GM18498 (cell line): ENCODE results near the gene CAV2.

Experiments used
- ATAC-seq: cut with Tn5 transposase; IDR thresholded peaks from one replicate; pipeline ENCODE4 v1.9.1; 2021; ENCODE audit warnings: mild to moderate bottlenecking, moderate library complexity; ENCODE audit not compliant: unreplicated experiment

CAV2 gene

GRCh38 chr7:116522247-116522646 is 22.7 kb downstream of the CAV2 start:
- no peak for ATAC-seq

GRCh38 chr7:116524221-116524608 is 24.7 kb downstream of the CAV2 start:
- ATAC-seq = no peak

GRCh38 chr7:116524609-116525297 is 25.2 kb downstream of the CAV2 start, which contains the start of gene CAV1:
CAV1 (plus strand) TSS chr7:116525036; CDS start chr7:116525063, 27 bp downstream.
- ATAC-seq = peak; percentile 36

- ATAC-seq = peak; percentile 37
Measured at GRCh38 chr7:116525298-116525912, 25.9 kb downstream of the CAV2 start.

GRCh38 chr7:116525913-116526861 is 26.6 kb downstream of the CAV2 start:
- peak; percentile 90 for ATAC-seq

- ATAC-seq = no peak
Measured at GRCh38 chr7:116526897-116527296, 27.4 kb downstream of the CAV2 start.

GRCh38 chr7:116527521-116527920 is 28.0 kb downstream of the CAV2 start:
- ATAC-seq = no peak

- ATAC-seq = no peak
Measured at GRCh38 chr7:116528008-116528789, 28.7 kb downstream of the CAV2 start.

GRCh38 chr7:116529250-116529649 is 29.7 kb downstream of the CAV2 start:
- ATAC-seq = no peak

- no peak for ATAC-seq
Measured at GRCh38 chr7:116530107-116530820, 30.7 kb downstream of the CAV2 start.

GRCh38 chr7:116532102-116532688 is 32.7 kb downstream of the CAV2 start:
- ATAC-seq = no peak

- ATAC-seq = no peak
Measured at GRCh38 chr7:116534790-116535189, 35.3 kb downstream of the CAV2 start.

GRCh38 chr7:116535416-116535815 is 35.9 kb downstream of the CAV2 start:
- ATAC-seq = no peak

GRCh38 chr7:116538138-116538537 is 38.6 kb downstream of the CAV2 start:
- ATAC-seq = no peak

- ATAC-seq = no peak
Measured at GRCh38 chr7:116539879-116540278, 40.3 kb downstream of the CAV2 start.

GRCh38 chr7:116540743-116541142 is 41.2 kb downstream of the CAV2 start:
- no peak for ATAC-seq

GRCh38 chr7:116541951-116542350 is 42.4 kb downstream of the CAV2 start:
- no peak for ATAC-seq

- ATAC-seq = no peak
Measured at GRCh38 chr7:116542618-116543017, 43.1 kb downstream of the CAV2 start.

- no peak for ATAC-seq
Measured at GRCh38 chr7:116543664-116544063, 44.1 kb downstream of the CAV2 start.

- ATAC-seq = no peak
Measured at GRCh38 chr7:116544487-116544886, 44.9 kb downstream of the CAV2 start.
